ENCODE measurements around the gene ECE1. TPM values are rescaled to one million over a fixed set of nuclear protein-coding genes. Genes with fewer than 3 reads are reported as not detected.
"Not testable (repeated sequence)": the region's sequence is repeated elsewhere in the genome, so short reads cannot be mapped to it uniquely, and the experiment has no call there.

The ECE1 gene
- total RNA-seq, 4 donors from 2014 or later, result 45.6 to 175 (median 59.1) TPM

DNA sequence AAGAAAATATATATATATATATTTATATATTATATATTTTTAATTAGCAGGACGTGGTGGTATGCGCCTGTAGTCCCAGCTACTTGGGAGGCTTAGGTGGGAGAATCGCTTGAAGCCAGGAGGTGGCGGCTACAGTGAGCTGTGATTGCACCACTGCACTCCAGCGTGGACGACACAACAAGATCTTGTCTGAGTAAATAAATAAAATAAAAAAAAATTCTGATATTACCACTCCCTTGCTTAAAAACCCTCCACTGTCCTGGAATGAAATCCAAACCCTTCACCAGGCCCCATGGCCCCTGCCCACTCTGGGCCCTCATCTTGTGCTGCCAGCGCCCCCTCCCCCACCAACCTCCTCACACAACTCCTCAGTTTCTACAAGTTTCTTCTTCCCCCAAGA lies 1.7 kb upstream of the ECE1 start:
- Histone ChIP-seq H3K27ac (no peak overlapping the region), H3K36me3 (no peaks in the 10 kb centered on the region), H3K4me3 (no peak overlapping the region), H3K9me3 (no peaks in the 10 kb centered on the region), H3K4me1 (peaks cover 0 to 7% of the 10 kb centered on the region in 2 donors), H3K27me3 (no peaks in the 10 kb centered on the region)
- intact Hi-C loops (cut with DNase I; ENCODE audit: low total_unique reads), result no loop called here
- no peak for DNase-seq
- TF ChIP-seq, protein P1, sequence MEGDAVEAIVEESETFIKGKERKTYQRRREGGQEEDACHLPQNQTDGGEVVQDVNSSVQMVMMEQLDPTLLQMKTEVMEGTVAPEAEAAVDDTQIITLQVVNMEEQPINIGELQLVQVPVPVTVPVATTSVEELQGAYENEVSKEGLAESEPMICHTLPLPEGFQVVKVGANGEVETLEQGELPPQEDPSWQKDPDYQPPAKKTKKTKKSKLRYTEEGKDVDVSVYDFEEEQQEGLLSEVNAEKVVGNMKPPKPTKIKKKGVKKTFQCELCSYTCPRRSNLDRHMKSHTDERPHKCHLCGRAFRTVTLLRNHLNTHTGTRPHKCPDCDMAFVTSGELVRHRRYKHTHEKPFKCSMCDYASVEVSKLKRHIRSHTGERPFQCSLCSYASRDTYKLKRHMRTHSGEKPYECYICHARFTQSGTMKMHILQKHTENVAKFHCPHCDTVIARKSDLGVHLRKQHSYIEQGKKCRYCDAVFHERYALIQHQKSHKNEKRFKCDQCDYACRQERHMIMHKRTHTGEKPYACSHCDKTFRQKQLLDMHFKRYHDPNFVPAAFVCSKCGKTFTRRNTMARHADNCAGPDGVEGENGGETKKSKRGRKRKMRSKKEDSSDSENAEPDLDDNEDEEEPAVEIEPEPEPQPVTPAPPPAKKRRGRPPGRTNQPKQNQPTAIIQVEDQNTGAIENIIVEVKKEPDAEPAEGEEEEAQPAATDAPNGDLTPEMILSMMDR (IDR thresholded peaks at IDR 0.05), result no peak
- no peak for TF ChIP-seq POLR2A (IDR thresholded peaks at IDR 0.05)

DNA sequence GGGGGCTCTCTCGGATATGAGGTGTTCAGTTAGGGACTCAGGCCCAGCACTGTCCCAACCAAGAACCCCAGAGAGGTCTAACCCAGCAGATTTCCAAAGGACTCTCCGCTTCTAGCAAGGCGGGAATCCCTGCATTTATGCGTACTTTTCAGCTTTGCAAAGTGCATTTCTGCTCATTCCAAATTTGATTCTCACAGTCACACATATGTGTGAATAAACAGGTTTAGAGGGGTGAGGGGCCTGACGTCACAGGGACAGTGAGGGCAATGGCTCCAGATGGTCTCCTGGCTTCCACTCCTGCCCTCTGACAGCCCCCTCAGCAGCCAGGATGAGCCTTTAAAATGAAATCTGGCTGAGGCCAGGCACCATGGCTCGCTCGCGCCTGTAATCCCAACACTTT lies 921 bp upstream of the ECE1 start:
- Histone ChIP-seq H3K27me3 (no peaks in the 10 kb centered on the region), H3K4me3 (no peak overlapping the region), H3K4me1 (peaks cover 0 to 7% of the 10 kb centered on the region in 2 donors), H3K36me3 (no peaks in the 10 kb centered on the region), H3K9me3 (no peaks in the 10 kb centered on the region), H3K27ac (peak overlapping the region; percentile 68 to 77)
- intact Hi-C loops (cut with DNase I; ENCODE audit: low total_unique reads), result no loop called here
- no peak for DNase-seq
- TF ChIP-seq POLR2A (IDR thresholded peaks at IDR 0.05), result no peak
- TF ChIP-seq, protein P1 (IDR thresholded peaks at IDR 0.05), result no peak

DNA sequence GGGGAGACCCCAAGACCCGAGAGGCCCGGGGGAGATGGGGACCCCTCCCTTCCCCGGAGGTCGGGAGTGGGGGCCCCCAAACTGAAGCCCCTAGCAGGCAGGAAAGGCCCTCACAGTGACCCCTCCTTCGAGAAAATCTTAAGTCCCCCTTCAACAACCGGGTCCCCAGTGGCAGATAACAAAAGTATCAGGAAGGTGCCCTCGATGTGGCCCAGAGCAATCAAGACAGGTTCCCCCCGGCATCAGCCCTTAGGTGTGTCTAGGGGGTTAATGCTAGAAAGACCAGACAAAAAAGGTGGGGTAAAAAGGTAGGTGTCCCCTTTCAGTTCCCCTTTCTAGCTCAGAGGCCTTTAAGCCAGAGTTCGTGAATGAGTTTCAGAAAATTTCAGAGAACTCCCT lies 282 bp upstream of the ECE1 start:
- H3K9me3 ChIP-seq, result no peaks in the 10 kb centered on the region
- intact Hi-C loops (cut with DNase I; ENCODE audit: low total_unique reads), result no loop called here
- H3K27me3 ChIP-seq, result no peaks in the 10 kb centered on the region
- peak overlapping the region; percentile 43 to 57 for H3K4me3 ChIP-seq
- no peak for DNase-seq
- H3K36me3 ChIP-seq, result no peaks in the 10 kb centered on the region
- peaks cover 0 to 7% of the 10 kb centered on the region in 2 donors for H3K4me1 ChIP-seq
- TF ChIP-seq, protein P1 (IDR thresholded peaks at IDR 0.05), result peak in 1 of 4 experiments; percentile 6
- TF ChIP-seq POLR2A (IDR thresholded peaks at IDR 0.05), result peak in 1 of 2 donors; percentile 23
- peak overlapping the region; percentile 68 to 77 for H3K27ac ChIP-seq

DNA sequence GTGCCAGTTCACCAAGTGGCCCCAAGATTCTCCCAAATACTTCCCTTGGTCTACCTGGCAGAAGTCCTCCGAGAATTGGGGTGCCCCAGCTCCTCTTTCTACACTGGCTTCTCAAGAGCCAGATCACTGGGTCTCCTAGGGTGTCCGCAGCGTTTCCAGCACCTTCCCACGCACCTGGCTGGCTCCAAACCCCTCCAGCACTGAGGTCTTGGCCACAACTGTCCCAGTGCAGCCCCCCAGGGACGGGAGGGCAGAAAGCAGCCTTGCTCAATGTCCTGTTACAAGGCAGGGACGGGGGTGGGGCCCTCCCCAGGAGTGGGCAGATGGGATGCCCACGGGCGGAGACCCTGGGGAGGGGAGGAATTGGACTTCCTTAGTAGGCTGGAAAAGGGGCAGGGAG lies 1.1 kb downstream of the ECE1 start:
- no peaks in the 10 kb centered on the region for H3K27me3 ChIP-seq
- H3K4me1 ChIP-seq, result peaks cover 0 to 7% of the 10 kb centered on the region in 2 donors
- H3K36me3 ChIP-seq, result no peaks in the 10 kb centered on the region
- intact Hi-C loops (cut with DNase I; ENCODE audit: low total_unique reads), result no loop called here
- H3K27ac ChIP-seq, result peak overlapping the region; percentile 68 to 77
- no peak for DNase-seq
- H3K9me3 ChIP-seq, result no peaks in the 10 kb centered on the region
- TF ChIP-seq, protein P1 (IDR thresholded peaks at IDR 0.05), result no peak
- no peak for TF ChIP-seq POLR2A (IDR thresholded peaks at IDR 0.05)
- peak overlapping the region; percentile 43 to 57 for H3K4me3 ChIP-seq

DNA sequence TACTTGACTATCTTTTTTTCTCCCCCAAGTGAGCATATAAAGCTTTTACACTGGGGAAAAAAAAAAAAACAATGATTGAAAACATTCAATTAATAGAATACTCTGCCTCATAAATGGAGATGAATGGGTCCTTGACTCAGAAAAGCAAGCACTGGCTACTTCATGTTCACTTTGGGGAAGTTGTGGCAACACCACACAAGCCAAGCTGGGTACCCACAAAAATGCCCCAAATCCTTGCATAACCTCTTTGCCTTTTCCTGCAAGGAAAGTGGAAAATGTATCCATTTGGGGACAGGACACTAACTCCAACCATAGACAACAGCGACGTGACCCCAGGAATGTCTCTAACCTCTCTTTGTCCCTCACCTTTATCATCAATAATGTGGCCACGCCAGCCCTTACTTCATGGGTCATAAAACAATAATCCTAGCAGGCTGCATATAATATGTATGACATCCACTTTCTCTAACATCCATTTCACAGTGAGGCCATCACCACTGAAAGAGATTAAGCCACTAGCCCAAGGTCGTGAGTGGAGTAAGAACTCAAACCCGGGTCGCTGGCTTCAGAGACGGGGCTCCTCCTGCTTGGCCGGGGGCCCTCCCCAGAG lies 2.3 kb downstream of the ECE1 start:
- Histone ChIP-seq H3K36me3 (no peaks in the 10 kb centered on the region), H3K27ac (peak overlapping the region in 1 of 2 donors; percentile 18), H3K9me3 (no peaks in the 10 kb centered on the region), H3K4me3 (no peak overlapping the region), H3K4me1 (peaks cover 0 to 7% of the 10 kb centered on the region in 2 donors), H3K27me3 (no peaks in the 10 kb centered on the region)
- no peak for TF ChIP-seq POLR2A (IDR thresholded peaks at IDR 0.05)
- TF ChIP-seq, protein P1 (IDR thresholded peaks at IDR 0.05), result no peak
- DNase-seq, result no peak
- intact Hi-C loops (cut with DNase I; ENCODE audit: low total_unique reads), result no loop called here

DNA sequence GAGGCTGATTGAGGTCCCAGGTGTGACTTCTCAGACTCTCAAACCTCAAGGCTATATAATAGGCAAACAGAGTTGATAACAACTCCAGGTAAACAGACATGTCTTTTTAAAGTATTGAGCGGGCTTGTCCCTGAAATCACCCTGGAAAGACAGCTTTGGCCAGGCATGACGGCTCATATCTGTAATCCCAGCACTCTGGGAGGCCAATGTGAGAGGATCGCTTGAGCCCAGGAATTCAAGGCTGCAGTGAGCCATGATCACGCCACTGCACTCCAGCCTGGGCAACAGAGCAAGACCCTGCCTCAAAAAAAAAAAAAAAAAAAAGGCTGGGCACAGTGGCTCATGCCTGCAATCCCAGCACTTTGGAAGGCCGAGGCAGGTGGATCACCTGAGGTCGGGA lies 4.9 kb downstream of the ECE1 start:
- H3K27ac ChIP-seq; H3K4me1 ChIP-seq; H3K4me3 ChIP-seq; H3K9me3 ChIP-seq; H3K36me3 ChIP-seq; intact Hi-C loops (cut with DNase I; ENCODE audit: low total_unique reads); H3K27me3 ChIP-seq; DNase-seq: not testable (repeated sequence)

All from uterus (tissue), 4 donors.